NCI-H2081 treated with DMSO at 0.1 percent for 48 hours (cell line): Measurements from ENCODE around the gene PCDH12.

Experiments used
- DNase-seq: peaks from one replicate; lab custom pipeline; 2025; lab: John Stamatoyannopoulos, UW

Gene PCDH12

DNA sequence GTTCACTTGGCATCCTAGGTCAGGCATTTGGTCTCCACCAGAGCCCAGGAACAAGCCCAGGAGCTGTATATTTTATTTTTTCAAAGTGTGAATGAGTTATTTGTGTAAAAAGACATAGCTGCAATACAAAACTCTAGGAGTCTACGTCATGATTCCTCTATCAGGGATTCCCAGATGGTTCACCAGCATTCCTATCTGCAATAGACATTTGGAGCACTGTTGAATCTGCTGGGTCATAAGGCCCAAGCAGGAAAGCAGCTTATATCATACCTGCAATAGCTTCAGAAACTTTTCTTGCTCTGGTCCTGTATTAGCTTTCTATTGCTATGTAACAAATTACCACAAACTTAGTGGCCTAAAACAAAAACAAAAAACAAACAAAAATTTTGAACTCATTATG, 51.0 kb downstream of the PCDH12 start:
- no peak for DNase-seq

DNA sequence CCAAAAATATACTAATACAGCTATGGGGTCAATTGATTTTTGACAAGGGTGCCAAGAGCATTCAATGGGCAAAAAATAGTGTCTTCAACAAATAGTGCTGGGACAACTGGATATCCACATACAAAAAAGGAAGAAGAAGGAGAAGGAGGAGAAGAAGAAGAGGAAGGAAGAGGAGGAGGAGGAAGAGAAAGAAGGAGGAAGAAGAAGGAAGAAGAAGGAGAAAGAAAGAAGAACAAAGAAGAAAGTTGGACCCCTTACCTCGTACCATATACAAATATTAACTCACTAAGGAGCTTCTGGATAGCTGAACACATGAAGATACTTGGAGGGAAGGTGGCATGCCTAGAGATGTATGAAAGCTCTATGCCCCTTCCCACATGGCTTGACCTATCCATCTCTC, 51.5 kb downstream of the PCDH12 start:
- DNase-seq: no peak

- no peak for DNase-seq
Observed at GRCh38 chr5:141904551-141904950, 53.5 kb downstream of the PCDH12 start.

DNA sequence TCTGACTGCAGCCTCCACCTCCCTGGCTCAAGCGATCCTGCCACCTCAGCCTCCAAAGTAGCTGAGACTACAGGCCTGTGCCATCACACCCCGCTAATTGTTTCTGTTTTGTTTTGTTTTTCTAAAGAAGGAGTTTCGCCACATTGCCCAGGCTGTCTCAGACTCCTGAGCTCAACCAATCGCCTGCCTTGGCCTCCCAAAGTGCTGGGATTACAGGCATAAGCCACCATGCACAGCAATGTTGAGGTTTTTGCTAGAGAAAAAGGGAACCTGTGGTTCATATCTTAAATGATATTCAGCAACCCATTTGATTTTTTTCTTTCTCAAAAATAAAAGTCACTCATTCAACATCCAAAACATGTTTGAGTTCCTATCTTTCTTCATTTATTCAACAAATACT, 54.7 kb downstream of the PCDH12 start:
- DNase-seq: no peak

GRCh38 chr5:141902015-141902814, 55.8 kb downstream of the PCDH12 start:
- DNase-seq: no peak

DNA sequence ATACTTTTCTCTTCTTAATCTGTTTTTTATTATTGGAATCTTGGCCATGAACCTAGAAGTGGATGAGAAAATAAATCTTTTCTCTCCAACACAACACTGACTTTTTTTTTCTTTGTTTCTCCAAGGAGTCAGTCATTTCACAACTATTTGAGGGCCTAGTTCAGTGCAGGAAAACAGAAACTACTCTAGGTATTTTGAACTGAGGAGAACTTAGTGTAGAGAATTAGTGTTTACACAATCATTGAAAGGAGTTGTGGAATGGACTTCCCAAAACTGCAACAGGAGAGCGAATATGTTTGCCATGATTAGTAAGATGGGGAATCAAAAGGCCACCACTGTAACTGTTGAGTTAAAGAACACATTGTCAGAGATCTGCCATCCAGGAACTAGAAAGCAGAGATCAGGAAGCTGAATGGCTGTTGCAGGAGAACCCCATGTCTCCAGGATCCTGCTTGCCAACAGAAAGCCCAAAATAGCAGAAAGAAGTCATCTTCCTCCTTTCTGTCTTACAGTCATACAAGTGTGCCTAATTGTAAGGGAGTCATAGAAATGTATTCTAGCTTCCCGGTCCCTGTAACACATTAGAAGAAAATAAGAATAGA, 59.5 kb downstream of the PCDH12 start:
- no peak for DNase-seq

GRCh38 chr5:141897425-141897824, 60.6 kb downstream of the PCDH12 start:
- DNase-seq: no peak
